Retinal pigment epithelial cell (primary cell): ENCODE data around the gene VRK2.
"Not testable (repeated sequence)": the region's sequence is repeated elsewhere in the genome, so short reads cannot be mapped to it uniquely, and the experiment has no call there.

Experiments
- DNase-seq: peaks from one replicate; pipeline ENCODE4 v3.0.0-alpha.2; 2010; ENCODE audit warnings: low read depth
- H3K4me3 ChIP-seq: 2 replicates; pipeline ENCODE4 v1.5.1; 2011; ENCODE audit warnings: mild to moderate bottlenecking, low read length, control low read depth, moderate library complexity
- TF ChIP-seq, protein P1 (sequence below): conservative IDR thresholded peaks from 2 replicates; pipeline ENCODE4 v1.5.1; 2011; ENCODE audit warnings: low read depth, low read length, control low read depth, inconsistent platforms

The VRK2 gene

DNA sequence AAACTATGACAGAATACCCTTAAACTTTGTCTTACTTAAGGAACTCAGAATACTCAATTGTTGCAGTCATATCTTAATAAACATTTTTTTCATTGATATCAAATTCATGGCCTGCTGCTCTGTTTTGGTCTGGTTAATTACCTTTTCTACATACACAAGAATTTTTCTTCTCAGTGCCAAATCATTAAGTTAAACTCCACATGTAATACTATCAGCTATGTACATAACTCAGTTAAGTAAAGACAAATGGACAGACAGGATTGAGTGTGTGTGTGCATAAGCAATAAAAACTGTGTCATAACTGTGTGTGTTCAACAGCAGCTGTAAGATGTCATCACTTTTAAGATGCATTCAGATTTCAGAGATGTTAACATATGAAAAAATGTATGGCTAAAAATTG, 34.4 kb downstream of the VRK2 start:
- TF ChIP-seq, protein P1, sequence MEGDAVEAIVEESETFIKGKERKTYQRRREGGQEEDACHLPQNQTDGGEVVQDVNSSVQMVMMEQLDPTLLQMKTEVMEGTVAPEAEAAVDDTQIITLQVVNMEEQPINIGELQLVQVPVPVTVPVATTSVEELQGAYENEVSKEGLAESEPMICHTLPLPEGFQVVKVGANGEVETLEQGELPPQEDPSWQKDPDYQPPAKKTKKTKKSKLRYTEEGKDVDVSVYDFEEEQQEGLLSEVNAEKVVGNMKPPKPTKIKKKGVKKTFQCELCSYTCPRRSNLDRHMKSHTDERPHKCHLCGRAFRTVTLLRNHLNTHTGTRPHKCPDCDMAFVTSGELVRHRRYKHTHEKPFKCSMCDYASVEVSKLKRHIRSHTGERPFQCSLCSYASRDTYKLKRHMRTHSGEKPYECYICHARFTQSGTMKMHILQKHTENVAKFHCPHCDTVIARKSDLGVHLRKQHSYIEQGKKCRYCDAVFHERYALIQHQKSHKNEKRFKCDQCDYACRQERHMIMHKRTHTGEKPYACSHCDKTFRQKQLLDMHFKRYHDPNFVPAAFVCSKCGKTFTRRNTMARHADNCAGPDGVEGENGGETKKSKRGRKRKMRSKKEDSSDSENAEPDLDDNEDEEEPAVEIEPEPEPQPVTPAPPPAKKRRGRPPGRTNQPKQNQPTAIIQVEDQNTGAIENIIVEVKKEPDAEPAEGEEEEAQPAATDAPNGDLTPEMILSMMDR, result no peak
- no peak overlapping the region for H3K4me3 ChIP-seq
- peak; percentile 5 for DNase-seq

DNA sequence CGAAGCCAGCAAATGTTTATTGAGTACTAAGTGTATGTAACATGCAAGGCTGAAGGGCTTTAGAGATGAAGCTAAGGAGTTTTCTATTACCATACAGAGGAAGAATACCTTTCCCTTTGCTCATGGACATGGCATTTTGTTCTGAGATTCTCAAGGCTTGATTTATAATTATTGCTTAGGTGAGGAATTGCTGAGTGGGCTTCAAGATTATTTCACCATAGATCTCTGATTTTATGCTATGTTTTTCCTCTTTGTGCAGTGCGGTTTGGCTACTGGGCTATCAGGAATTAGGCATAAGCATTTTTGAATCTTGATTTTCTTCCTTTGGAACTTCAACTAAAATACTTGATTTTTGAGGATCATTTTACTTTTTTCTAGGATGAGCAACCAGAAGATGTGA, 42.5 kb downstream of the VRK2 start:
- no peak for DNase-seq
- TF ChIP-seq, protein P1, result no peak

DNA sequence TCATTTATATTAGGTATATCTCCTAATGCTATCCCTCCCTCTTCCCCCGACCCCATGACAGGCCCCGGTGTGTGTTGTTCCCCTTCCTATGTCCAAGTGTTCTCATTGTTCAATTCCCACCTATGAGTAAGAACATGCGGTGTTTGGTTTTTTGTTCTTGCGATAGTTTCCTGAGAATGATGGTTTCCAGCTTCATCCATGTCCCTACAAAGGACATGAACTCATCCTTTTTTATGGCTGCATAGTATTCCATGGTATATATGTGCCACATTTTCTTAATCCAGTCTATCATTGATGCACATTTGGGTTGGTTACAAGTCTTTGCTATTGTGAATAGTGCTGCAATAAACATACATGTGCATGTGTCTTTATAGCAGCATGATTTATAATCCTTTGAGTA, 46.2 kb downstream of the VRK2 start:
- DNase-seq, H3K4me3 ChIP-seq: not testable (repeated sequence)

More for the DNA sequence above, 42.5 kb downstream of the VRK2 start:
- no peak overlapping the region for H3K4me3 ChIP-seq

DNA sequence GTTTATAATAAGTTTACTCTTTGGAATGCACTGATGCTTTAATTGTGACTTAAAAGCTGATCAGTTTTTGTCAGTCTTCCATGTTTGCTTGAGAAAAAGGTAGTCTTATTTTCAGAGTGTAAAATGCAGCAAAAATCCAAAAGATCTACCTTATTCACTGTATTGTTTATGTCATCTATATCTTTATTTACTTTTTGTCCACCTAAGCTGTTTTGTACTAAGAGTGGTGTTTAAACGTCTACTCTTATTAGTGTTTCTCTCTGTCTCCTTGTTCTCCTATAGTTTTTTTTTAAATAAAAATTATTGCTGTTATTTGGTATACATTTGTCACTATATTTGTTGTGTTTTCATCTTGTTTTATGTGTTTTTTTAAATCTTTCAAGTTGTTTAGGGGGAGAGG, 50.4 kb downstream of the VRK2 start:
- TF ChIP-seq, protein P1, result no peak
- no peak overlapping the region for H3K4me3 ChIP-seq
- no peak for DNase-seq

DNA sequence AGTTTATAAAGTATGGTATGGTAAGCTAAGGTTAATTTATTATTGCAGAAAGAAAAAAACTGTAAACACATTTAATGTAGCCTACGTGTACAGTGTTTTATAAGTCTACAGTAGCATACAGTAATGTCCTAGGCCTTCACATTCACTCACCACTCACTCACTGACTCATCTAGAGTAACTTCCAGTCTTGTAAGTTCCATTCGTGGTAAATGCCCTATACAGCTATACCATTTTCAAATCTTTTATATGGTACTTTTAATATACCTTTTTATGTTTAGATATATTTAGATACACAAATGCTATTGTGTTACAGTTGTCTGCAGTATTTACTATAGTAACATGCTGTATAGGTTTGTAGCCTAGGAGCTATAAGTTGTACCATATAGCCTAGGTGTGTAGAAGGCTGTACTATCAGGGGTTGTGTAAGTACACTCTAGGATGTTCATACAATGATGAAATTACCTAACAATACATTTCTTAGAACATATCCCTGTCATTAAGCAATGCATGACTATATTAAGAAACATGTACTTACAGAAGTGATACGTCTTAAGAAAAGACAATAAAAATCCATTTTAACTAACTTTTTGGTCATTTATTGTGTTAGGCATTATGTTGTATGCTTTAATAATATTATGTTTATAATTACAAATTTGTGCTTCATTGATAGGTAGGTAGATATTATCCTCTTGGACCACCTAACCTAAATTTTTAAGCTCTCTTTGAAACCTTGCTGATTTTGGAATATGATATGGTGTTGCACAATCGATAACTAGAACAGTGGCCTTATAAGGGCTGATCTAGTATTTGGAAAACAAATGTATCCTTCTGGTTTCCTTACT, 51.9 kb downstream of the VRK2 start:
- DNase-seq, result no peak
- TF ChIP-seq, protein P1, result no peak
- H3K4me3 ChIP-seq, result no peak overlapping the region

DNA sequence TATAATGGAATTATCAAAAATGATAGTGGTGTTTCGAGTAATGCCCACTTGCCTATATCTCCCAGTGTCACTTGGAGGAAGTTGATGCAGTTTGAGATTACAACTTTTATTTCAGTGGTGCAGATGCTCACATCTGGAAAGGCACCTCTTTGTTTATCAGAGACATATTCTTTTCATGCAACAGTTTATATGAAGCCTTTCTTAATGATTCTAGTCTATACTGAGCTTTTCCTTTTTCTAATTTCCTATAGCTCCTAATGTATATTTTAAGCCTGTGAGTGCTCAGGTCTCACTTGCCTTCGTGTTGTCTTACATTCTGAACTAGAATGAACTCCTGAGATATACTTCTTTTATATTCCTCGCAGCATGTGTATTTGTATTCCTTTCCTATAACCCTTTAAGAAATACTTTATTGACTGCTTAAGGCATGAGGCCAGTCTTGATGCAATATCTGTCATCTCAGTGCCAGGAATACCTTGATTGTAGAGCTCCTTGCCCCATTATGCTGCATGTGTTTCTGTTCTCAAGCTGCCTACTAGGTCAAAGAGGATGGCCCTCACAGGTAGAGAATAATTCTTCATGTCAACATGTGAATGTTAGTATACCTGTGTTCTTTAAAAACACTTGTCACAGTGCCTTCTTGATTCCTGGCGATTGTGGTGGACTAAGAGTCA, 52.6 kb downstream of the VRK2 start:
- no peak overlapping the region for H3K4me3 ChIP-seq
- TF ChIP-seq, protein P1, result no peak
- no peak for DNase-seq

DNA sequence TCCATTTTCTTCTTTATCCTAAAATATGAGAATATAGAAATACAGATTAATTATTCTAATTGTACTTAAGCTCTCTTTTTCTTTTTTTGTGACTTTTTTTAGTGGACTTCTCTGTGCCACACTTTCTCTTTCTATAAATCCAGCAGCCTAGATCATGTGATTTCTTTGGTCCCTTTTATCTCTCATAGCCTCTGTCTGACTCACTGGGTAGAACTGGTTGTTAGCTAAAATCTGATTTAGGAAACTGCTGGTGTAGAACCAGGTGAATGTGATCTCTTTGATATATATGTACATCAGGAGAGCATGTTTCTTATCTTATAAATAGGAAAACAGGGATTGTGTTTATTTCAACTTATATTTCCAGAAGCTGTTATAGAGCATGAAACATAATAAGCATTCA, 54.9 kb downstream of the VRK2 start:
- no peak overlapping the region for H3K4me3 ChIP-seq
- TF ChIP-seq, protein P1, result no peak
- no peak for DNase-seq
